H1 (cell line): Measurements from ENCODE around the gene LEFTY2. TPM values are rescaled to one million over a fixed set of nuclear protein-coding genes. Genes with fewer than 3 reads are reported as not detected.

Experiments used
- GTF2F1 ChIP-seq: IDR thresholded peaks from 2 replicates; pipeline ENCODE4 v1.6.1; 2012; ENCODE audit warnings: low read depth, low read length, improper control_type of control experiment, borderline replicate concordance
- HDAC2 ChIP-seq, 2 experiments: fragments of 300-600 bp in 1 of 2; sonication (generic) in 1 of 2; IDR thresholded peaks; 2 replicates each; pipeline ENCODE4 v1.6.1; 2011 to 2012; ENCODE audit warnings: low read depth in 2 of 2, low read length in 2 of 2, mild to moderate bottlenecking in 2 of 2, moderate library complexity in 2 of 2, borderline replicate concordance in 1 of 2, inconsistent platforms in 1 of 2
- KDM5A ChIP-seq: fragments of 200-600 bp; IDR thresholded peaks from 2 replicates; pipeline ENCODE4 v1.7.1; 2012; ENCODE audit warnings: mild to moderate bottlenecking, low read length, inconsistent platforms, mixed read lengths
- MAX ChIP-seq: IDR thresholded peaks from 2 replicates; pipeline ENCODE4 v1.6.1; 2012; ENCODE audit warnings: inconsistent platforms
- NANOG ChIP-seq: IDR thresholded peaks from 2 replicates; pipeline ENCODE4 v1.6.1; 2011; ENCODE audit warnings: low read length, low read depth, mild to moderate bottlenecking, inconsistent platforms; ENCODE audit not compliant: insufficient read depth, poor library complexity, severe bottlenecking
- RBBP5 ChIP-seq: IDR thresholded peaks from 2 replicates; pipeline ENCODE4 v1.7.1; 2012; ENCODE audit warnings: low read depth, mild to moderate bottlenecking, inconsistent platforms, low read length, moderate library complexity, borderline replicate concordance
- SP1 ChIP-seq: IDR thresholded peaks from 2 replicates; pipeline ENCODE4 v1.6.1; 2011; ENCODE audit warnings: low read depth, low read length
- YY1 ChIP-seq: IDR thresholded peaks from 2 replicates; pipeline ENCODE4 v1.6.1; 2011; ENCODE audit warnings: low read depth, mild to moderate bottlenecking, low read length
- polyA plus RNA-seq, 7 experiments: library from polyadenylated mRNA; depleted of rRNA in 3 of 7; stranded (reverse) in 5 of 7; unstranded in 2 of 7; fragments of >200 nt in 5 of 7; fragments of 200-250 nt in 2 of 7; gene quantifications; 1 replicate in 5 of 7; 2 replicates in 1 of 7; 4 replicates in 1 of 7; pipeline versions ENCODE4 v1.2.1 to v1.2.3, GENCODE V29; 2011 to 2013; ENCODE audit warnings: missing spikeins in 2 of 7, mixed read lengths in 2 of 7
- total RNA-seq: library from RNA; stranded (reverse); fragmentation: NEBNext Ultra II Directional; extraction: Animal tissue kit (Norgen Biotek cat#: 25700); gene quantifications from 2 replicates; pipeline ENCODE4 v1.2.1, GENCODE V29; 2021

Gene LEFTY2
- total and polyA plus RNA-seq, 2 of the 8 experiments (the other 6 are each of a cell fraction or from before 2014, with no cell fraction given), result 2.6 to 4.3 TPM

GRCh38 chr1:225907341-225907740 lies 33.7 kb downstream of the LEFTY2 start (continued):
- TF ChIP-seq MAX (no peak), SP1 (no peak), RBBP5 (no peak), NANOG (no peak), YY1 (no peak), GTF2F1 (no peak), HDAC2 (IDR thresholded peaks at IDR 0.05; ENCODE audit: borderline replicate concordance in 1 of 2, low read depth in 2 of 2, low read length in 2 of 2) (no peak), KDM5A (no peak)
